Parathyroid adenoma (tissue), 2 donors: ENCODE measurements around the gene PARD3B.

Experiments used
- H2AFZ ChIP-seq: fragments of 300-600 bp; sonication (generic); one replicate; pipeline ENCODE4 v1.7.0; 2017; ENCODE audit warnings: antibody characterized with exemption, mild to moderate bottlenecking
- H3K27ac ChIP-seq: fragments of 300-600 bp; sonication (generic); one replicate; pipeline ENCODE4 v1.7.0; 2017
- H3K27me3 ChIP-seq: fragments of 300-600 bp; sonication (generic); one replicate; pipeline ENCODE4 v1.7.0; 2017; ENCODE audit warnings: low read length; ENCODE audit not compliant: control insufficient read depth, insufficient read depth
- H3K36me3 ChIP-seq: fragments of 300-600 bp; sonication (generic); one replicate; pipeline ENCODE4 v1.7.0; 2017; ENCODE audit warnings: low read length; ENCODE audit not compliant: control insufficient read depth, insufficient read depth
- H3K4me1 ChIP-seq: fragments of 300-600 bp; sonication (generic); one replicate; pipeline ENCODE4 v1.7.0; 2017; ENCODE audit warnings: control low read depth
- H3K4me2 ChIP-seq: fragments of 300-600 bp; sonication (generic); one replicate; pipeline ENCODE4 v1.7.0; 2017; ENCODE audit warnings: low read length
- H3K4me3 ChIP-seq: fragments of 300-600 bp; sonication (generic); one replicate; pipeline ENCODE4 v1.7.0; 2017; ENCODE audit warnings: low read depth, low read length
- H3K79me2 ChIP-seq: fragments of 300-600 bp; sonication (generic); one replicate; pipeline ENCODE4 v1.7.0; 2017; ENCODE audit warnings: control low read depth
- H3K9ac ChIP-seq: fragments of 300-600 bp; sonication (generic); one replicate; pipeline ENCODE4 v1.7.0; 2017; ENCODE audit warnings: mild to moderate bottlenecking
- H3K9me3 ChIP-seq: fragments of 300-600 bp; sonication (generic); one replicate; pipeline ENCODE4 v1.7.0; 2017; ENCODE audit warnings: low read length; ENCODE audit not compliant: control insufficient read depth
- TF ChIP-seq, protein P1 (sequence below): fragments of 300-600 bp; sonication (generic); IDR thresholded peaks from one replicate; pipeline ENCODE4 v1.7.0; 2017; ENCODE audit warnings: antibody characterized with exemption, mild to moderate bottlenecking
- donor health status: primary hyperparathyroidism.

The PARD3B gene

GRCh38 chr2:204881655-204882054 is 336.4 kb downstream of the PARD3B start:
- Histone ChIP-seq H3K27me3 (no peaks in the 10 kb centered on the region), H3K9ac (no peak overlapping the region), H3K4me1 (peaks cover 10% of the 10 kb centered on the region), H3K79me2 (peaks cover 15% of the 10 kb centered on the region), H2AFZ (no peak overlapping the region), H3K4me3 (no peak overlapping the region), H3K36me3 (no peaks in the 10 kb centered on the region), H3K4me2 (no peak overlapping the region), H3K27ac (no peak overlapping the region), H3K9me3 (no peaks in the 10 kb centered on the region)
- TF ChIP-seq, protein P1, sequence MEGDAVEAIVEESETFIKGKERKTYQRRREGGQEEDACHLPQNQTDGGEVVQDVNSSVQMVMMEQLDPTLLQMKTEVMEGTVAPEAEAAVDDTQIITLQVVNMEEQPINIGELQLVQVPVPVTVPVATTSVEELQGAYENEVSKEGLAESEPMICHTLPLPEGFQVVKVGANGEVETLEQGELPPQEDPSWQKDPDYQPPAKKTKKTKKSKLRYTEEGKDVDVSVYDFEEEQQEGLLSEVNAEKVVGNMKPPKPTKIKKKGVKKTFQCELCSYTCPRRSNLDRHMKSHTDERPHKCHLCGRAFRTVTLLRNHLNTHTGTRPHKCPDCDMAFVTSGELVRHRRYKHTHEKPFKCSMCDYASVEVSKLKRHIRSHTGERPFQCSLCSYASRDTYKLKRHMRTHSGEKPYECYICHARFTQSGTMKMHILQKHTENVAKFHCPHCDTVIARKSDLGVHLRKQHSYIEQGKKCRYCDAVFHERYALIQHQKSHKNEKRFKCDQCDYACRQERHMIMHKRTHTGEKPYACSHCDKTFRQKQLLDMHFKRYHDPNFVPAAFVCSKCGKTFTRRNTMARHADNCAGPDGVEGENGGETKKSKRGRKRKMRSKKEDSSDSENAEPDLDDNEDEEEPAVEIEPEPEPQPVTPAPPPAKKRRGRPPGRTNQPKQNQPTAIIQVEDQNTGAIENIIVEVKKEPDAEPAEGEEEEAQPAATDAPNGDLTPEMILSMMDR, result no peak

GRCh38 chr2:204885747-204886146 is 340.5 kb downstream of the PARD3B start:
- Histone ChIP-seq H3K4me2 (no peak overlapping the region), H3K4me3 (no peak overlapping the region), H3K27me3 (no peaks in the 10 kb centered on the region), H3K4me1 (peaks cover 8% of the 10 kb centered on the region), H3K9me3 (no peaks in the 10 kb centered on the region), H3K9ac (no peak overlapping the region), H3K27ac (no peak overlapping the region), H3K36me3 (no peaks in the 10 kb centered on the region), H3K79me2 (peaks cover 12% of the 10 kb centered on the region), H2AFZ (no peak overlapping the region)
- TF ChIP-seq, protein P1, result no peak

- Histone ChIP-seq H2AFZ (no peak overlapping the region), H3K36me3 (no peaks in the 10 kb centered on the region), H3K27me3 (no peaks in the 10 kb centered on the region), H3K9ac (no peak overlapping the region), H3K4me2 (no peak overlapping the region), H3K27ac (no peak overlapping the region), H3K79me2 (peaks cover 12% of the 10 kb centered on the region), H3K4me3 (no peak overlapping the region), H3K4me1 (peaks cover 4% of the 10 kb centered on the region), H3K9me3 (no peaks in the 10 kb centered on the region)
- TF ChIP-seq, protein P1, result no peak
Observed at GRCh38 chr2:204886713-204887112, 341.4 kb downstream of the PARD3B start.

DNA sequence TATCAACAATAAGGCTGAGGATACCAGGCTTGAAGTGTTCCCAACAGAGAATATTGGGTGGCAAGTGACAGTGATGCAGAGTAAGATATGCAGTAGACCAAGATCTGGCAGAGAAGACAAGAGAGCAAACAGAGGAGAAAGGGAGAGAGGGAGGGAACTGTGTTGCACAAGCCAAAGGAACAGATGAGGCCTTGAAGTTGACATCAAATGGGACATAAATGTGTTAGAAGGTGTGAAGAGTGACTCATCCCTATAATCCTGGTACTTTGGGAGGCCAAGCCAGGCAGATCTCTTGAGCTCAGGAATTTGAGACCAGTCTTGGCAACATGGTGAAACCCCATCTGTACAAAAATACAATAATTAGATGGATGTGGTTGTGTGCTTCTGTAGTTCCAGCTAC is 342.9 kb downstream of the PARD3B start:
- H3K4me3 ChIP-seq, result no peak overlapping the region
- no peaks in the 10 kb centered on the region for H3K27me3 ChIP-seq
- H3K9ac ChIP-seq, result no peak overlapping the region
- no peaks in the 10 kb centered on the region for H3K4me1 ChIP-seq
- no peak overlapping the region for H2AFZ ChIP-seq
- H3K4me2 ChIP-seq, result no peak overlapping the region
- TF ChIP-seq, protein P1, result no peak
- H3K9me3 ChIP-seq, result no peaks in the 10 kb centered on the region
- H3K36me3 ChIP-seq, result no peaks in the 10 kb centered on the region
- peaks cover 12% of the 10 kb centered on the region for H3K79me2 ChIP-seq
- no peak overlapping the region for H3K27ac ChIP-seq

DNA sequence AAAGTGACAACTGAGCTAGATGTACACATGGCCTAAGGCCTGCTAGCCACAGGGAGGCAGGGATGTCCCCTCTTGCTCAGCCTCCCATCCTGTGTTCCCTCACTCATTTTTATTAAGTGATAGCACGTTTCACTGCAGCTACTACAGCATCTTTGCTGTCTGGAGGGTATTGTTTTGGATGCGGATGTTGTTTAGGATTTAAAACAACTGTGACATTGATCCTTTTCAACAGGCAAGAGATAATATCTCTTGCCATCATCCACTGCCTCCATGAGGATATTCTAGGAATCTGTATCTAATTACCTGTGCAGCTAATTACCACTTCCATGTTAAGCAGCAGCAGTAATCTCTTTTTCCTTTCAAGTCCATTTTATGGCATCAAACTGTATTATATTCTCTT is 345.4 kb downstream of the PARD3B start:
- Histone ChIP-seq H3K4me2 (no peak overlapping the region), H3K9ac (no peak overlapping the region), H3K36me3 (no peaks in the 10 kb centered on the region), H3K27ac (no peak overlapping the region), H3K4me3 (no peak overlapping the region), H3K4me1 (no peaks in the 10 kb centered on the region), H2AFZ (no peak overlapping the region), H3K79me2 (peaks cover 6% of the 10 kb centered on the region), H3K9me3 (no peaks in the 10 kb centered on the region), H3K27me3 (no peaks in the 10 kb centered on the region)
- TF ChIP-seq, protein P1, result no peak
